ENCODE results near the gene CMIP.

The CMIP gene

GRCh38 chr16:81535679-81536360 lies 91.2 kb downstream of the CMIP start:
- no peak for DNase-seq (ENCODE audit: low read depth)

GRCh38 chr16:81536648-81537047 lies 92.0 kb downstream of the CMIP start:
- DNase-seq (ENCODE audit: low read depth) = no peak

GRCh38 chr16:81537721-81538561 lies 93.3 kb downstream of the CMIP start:
- no peak for DNase-seq (ENCODE audit: low read depth)

- DNase-seq (ENCODE audit: low read depth) = no peak
Measured at GRCh38 chr16:81539009-81539758, 94.6 kb downstream of the CMIP start.

GRCh38 chr16:81539759-81540472 lies 95.3 kb downstream of the CMIP start:
- no peak for DNase-seq (ENCODE audit: low read depth)

GRCh38 chr16:81541314-81541713 lies 96.7 kb downstream of the CMIP start:
- no peak for DNase-seq (ENCODE audit: low read depth)

GRCh38 chr16:81542609-81543570 lies 98.3 kb downstream of the CMIP start:
- DNase-seq (ENCODE audit: low read depth) = no peak

GRCh38 chr16:81543571-81543970 lies 99.0 kb downstream of the CMIP start:
- DNase-seq (ENCODE audit: low read depth) = no peak

- no peak for DNase-seq (ENCODE audit: low read depth)
Measured at GRCh38 chr16:81544261-81544660, 99.7 kb downstream of the CMIP start.

GRCh38 chr16:81544700-81545271 lies 100.2 kb downstream of the CMIP start:
- DNase-seq (ENCODE audit: low read depth) = no peak

- no peak for DNase-seq (ENCODE audit: low read depth)
Measured at GRCh38 chr16:81545470-81546250, 101.1 kb downstream of the CMIP start.

- DNase-seq (ENCODE audit: low read depth) = no peak
Measured at GRCh38 chr16:81546781-81547180, 102.2 kb downstream of the CMIP start.

GRCh38 chr16:81547194-81547938 lies 102.8 kb downstream of the CMIP start:
- DNase-seq (ENCODE audit: low read depth) = no peak

GRCh38 chr16:81547939-81548216 lies 103.3 kb downstream of the CMIP start:
- DNase-seq (ENCODE audit: low read depth) = no peak

GRCh38 chr16:81548551-81548875 lies 103.9 kb downstream of the CMIP start:
- DNase-seq (ENCODE audit: low read depth) = no peak

GRCh38 chr16:81548876-81549546 lies 104.4 kb downstream of the CMIP start:
- no peak for DNase-seq (ENCODE audit: low read depth)

- DNase-seq (ENCODE audit: low read depth) = no peak
Measured at GRCh38 chr16:81549547-81550431, 105.2 kb downstream of the CMIP start.

- DNase-seq (ENCODE audit: low read depth) = no peak
Measured at GRCh38 chr16:81550432-81550808, 105.8 kb downstream of the CMIP start.

Measured in activated T-helper 1 cell treated with Interleukin-2 at 50 U/mL for 16 hours (primary cell).